GM21717 (cell line): Measurements from ENCODE around the gene TIMM13.

ENCODE experiments used
- ATAC-seq: cut with Tn5 transposase; IDR thresholded peaks from one replicate; pipeline ENCODE4 v1.9.1; 2021; ENCODE audit warnings: mild to moderate bottlenecking, moderate library complexity; ENCODE audit not compliant: unreplicated experiment

Gene TIMM13

GRCh38 chr19:2455851-2456570 is 28.6 kb upstream of the TIMM13 start:
- peak; percentile 39 for ATAC-seq

GRCh38 chr19:2454962-2455850 is 27.8 kb upstream of the TIMM13 start:
- no peak for ATAC-seq

- no peak for ATAC-seq
Measured at GRCh38 chr19:2454199-2454961, 27.0 kb upstream of the TIMM13 start.

DNA sequence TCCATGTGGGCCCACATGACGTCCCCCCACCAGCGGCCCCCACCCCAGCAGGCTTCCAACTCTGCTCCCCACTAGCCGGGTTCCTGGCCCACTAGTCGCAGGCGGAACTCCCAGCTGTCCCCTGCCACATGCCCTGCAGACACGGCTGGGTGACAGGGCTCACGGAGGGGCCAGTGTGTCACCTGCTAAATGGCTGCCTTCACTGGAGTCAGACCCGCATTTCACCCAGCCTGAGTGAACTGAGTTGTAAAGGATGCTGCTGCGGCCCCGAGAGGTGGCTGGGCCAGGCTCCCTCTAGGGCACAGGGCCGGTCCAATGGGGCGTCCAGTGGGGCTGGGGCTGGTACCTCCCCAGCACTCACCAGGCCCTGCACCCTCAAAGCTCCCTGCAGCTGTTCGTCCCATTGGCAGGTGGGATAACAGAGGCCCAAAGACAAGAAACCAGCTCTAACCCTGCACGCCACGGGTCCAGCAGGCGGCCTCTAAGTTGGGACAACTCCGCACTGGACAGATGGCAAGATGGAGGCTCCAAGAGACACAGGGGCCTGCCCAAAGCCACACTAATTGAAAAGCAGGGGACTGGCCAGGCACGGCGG is 26.1 kb upstream of the TIMM13 start:
- no peak for ATAC-seq

GRCh38 chr19:2451741-2452140 is 24.4 kb upstream of the TIMM13 start:
- no peak for ATAC-seq

- no peak for ATAC-seq
Measured at GRCh38 chr19:2451138-2451537, 23.8 kb upstream of the TIMM13 start.

DNA sequence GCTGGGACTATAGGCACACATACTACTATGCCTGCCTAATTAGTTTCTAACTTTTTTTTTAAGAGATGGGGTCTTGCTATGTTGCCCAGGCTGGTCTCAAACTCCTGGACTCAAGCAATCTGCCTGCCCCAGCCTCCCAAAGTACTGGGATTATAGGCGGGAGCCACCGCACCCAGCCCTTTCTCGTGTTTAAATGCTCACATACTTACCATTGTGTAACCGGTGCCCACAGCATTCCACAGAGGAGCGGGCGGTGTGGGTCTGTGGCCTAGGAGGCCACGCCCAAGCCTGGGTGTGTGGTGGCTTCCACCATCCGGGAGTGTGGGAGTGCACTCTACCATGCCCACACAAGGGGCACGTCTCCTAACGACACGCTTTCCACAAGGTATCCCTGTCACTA is 21.6 kb upstream of the TIMM13 start:
- no peak for ATAC-seq

- no peak for ATAC-seq
Measured at GRCh38 chr19:2446381-2446780, 19.0 kb upstream of the TIMM13 start.

DNA sequence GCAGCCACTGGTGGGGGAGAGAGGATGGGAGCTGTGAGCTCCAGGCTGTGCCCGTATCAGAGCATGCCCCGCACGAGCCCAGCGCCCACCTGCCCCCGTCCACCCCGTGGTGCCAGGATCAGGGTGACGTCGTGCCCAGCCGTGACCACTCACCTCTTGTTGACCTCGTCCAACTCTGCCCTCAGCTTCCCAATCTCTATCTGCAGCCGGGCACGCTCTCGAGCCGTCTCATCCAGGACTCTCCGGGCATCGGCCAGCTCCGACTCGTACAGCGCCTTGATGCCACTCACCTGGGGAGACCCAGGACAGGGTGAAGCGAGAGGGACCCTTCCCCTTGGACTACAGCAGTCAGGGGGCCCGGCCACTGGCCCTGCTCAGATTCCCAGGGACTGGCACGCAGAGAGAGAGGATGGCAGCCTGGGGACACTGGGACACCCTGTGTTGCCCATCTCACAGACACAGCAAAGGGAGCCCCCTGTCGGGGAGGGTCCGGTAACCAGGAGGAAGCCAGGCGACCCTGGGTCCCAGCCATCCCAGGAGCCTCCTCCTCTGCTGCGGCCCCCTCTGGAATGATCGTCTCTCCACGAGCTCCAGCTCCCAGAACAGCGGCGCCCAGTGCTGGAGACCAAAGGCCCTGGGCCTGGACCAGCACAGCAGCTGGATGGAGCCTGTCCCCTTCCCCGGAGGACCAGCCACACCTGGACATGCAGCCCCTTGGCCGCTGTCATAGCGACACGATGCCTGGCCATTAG is 17.0 kb upstream of the TIMM13 start:
- ATAC-seq: no peak

DNA sequence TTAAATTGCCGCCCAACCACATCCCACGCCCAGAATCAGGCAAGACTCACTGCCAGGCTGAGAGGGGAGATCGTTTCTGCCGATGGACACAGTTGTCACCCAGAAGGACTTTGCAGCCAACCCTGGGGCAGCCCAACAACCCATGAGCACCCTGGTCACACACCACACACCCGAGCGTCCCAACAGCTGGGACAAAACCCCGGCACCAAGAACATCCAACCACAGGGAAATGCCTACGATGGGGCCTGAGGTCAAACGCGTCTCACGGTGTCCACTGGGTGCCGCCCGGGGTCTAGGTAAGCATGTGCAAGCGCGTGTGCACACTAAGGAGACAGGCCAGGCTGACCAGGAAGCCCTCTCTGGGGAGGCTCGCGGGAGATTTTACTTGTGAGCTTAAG is 16.4 kb upstream of the TIMM13 start:
- no peak for ATAC-seq

- ATAC-seq: no peak
Measured at GRCh38 chr19:2443116-2443784, 15.9 kb upstream of the TIMM13 start.

DNA sequence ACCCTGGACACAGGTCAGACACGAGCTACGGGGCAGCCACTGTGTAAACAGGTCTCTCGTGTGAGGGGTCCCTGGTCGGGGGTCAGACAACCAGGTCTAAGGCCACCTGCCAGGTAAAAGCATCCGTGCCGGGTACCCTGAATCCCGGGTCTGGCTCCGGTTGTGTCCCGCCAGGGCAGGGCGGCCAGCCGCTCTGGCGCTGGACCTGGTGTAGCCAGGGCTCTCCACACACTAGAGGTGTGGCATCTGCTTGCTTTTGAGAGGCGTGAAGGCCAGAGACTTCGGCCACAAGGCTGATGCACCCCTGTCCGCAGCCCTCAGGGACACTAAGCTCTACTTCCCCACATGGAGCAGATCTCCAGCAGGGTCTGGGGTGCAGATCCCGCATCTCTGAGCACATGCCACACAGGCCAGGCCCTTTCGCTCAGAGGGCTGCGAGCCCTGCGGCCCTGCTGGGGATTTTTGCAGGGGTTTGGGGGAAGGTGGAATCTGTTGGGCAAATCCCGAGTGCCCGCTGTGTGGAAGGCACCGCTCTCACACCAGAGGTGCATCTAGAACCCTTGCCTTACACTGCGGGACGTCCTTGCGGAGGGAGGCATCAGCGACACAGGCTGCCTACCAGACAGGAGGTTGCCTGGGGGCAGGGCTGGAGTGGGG is 13.8 kb upstream of the TIMM13 start:
- no peak for ATAC-seq

- no peak for ATAC-seq
Measured at GRCh38 chr19:2440515-2440914, 13.1 kb upstream of the TIMM13 start.

DNA sequence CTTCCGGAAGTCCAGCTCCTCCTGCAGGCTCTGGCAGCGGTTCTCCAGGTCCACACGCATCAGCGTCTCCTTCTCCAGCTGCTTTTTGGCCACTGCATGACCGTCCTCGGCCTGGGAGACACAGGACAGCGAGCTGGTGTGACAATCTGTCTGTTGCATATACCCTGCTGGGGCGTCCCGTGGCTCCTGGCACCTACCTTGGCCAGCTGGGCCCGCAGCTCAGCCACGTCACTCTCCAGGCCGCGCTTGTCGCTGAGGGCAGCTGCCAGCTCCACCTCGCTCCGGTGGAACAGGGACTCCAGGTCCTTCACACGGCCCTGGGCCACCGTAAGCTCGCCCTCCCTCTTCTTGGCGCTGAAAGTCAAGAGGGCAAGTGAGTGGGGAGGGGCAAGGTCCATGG is 10.8 kb upstream of the TIMM13 start:
- no peak for ATAC-seq

DNA sequence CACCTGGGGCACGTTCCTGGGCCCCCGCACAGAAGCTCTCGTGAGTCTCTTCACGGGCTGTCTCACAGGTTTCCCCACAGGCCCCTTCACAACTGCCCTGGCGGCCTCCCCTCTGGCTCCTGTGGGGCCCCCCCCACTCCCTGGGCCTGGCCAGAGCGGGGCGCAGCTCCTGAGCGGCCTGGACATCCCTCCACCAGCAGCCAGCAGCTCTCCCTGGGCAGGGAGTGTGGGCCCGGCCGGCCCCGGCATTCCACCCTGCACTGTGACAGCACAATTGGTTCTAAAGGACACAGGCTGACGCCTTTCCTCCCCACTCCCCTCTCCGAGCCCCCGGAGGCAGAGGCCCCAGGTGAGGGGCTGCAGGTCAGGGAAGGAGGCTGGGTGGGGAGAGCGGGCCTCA is 9.5 kb upstream of the TIMM13 start:
- ATAC-seq: no peak

- no peak for ATAC-seq
Measured at GRCh38 chr19:2436384-2436783, 9.0 kb upstream of the TIMM13 start.

DNA sequence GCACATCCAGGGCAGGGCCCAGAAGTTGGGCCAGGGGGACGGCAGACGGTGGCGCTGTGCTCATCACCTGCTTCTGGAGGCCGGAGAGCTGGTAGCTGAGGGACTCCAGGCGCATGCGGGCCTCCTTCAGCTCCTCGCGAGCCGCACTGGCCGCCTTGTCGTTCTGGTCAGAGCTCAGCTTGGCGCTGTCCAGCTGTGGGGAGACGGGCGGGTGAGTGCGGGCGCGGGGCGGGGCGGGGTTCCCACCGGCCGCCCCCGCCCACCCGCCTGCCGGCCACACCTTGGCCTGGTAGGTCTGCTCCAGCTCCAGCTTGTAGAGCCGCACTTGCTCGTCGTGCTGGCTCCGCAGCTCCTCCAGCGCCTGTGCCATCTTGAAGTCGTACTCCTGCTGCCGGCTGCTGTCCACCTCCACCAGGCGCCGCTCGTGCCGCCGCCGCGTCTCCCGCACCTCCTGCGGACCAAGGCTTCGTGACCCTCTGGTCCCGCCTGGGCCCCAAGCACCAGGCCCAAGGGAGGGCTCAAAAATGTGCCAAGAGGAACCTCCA is 7.4 kb upstream of the TIMM13 start:
- no peak for ATAC-seq

DNA sequence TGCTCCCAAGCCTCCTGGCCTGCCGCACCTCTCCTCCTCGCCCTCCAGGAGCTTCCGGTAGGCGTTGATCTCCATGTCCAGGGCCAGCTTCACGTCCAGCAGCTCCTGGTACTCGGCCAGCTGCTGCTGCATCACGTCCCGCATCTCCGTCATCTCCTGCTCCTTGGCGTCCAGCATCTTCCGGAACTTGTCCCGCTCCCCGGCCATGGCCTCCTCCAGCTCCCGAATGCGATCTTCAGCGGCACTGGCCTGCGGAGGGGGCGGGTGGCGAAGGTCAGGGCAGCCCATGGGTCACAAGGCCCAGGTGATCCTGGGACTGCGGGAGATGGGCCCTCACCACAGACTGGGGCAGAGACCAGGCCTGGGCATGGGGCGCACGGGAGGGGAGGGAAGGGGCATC is 6.9 kb upstream of the TIMM13 start:
- ATAC-seq: no peak

GRCh38 chr19:2433854-2434253 is 6.5 kb upstream of the TIMM13 start:
- ATAC-seq: no peak
